ENCODE results near the gene OR51B2.

The OR51B2 gene

GRCh38 chr11:5307256-5308019 is 16.7 kb downstream of the OR51B2 start (continued):
- TF ChIP-seq ZBTB49 (tag by site-specific recombination; IDR thresholded peaks at IDR 0.05; ENCODE audit: low read depth) = no peak
- TF ChIP-seq, protein P1, sequence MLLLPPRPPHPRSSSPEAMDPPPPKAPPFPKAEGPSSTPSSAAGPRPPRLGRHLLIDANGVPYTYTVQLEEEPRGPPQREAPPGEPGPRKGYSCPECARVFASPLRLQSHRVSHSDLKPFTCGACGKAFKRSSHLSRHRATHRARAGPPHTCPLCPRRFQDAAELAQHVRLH (tag by site-specific recombination; IDR thresholded peaks at IDR 0.05) = no peak
- TF ChIP-seq ZNF132 (tag by site-specific recombination; IDR thresholded peaks at IDR 0.05; ENCODE audit: borderline replicate concordance) = no peak
- TF ChIP-seq SP7 (tag by site-specific recombination; IDR thresholded peaks at IDR 0.05) = no peak
- no peak for TF ChIP-seq ZNF140 (tag by site-specific recombination; IDR thresholded peaks at IDR 0.05)
- TF ChIP-seq ZNF707 (tag by site-specific recombination; IDR thresholded peaks at IDR 0.05) = no peak
- TF ChIP-seq ZNF211 (tag by site-specific recombination; IDR thresholded peaks at IDR 0.05; ENCODE audit: low read depth) = no peak
- no peak for TF ChIP-seq ZNF302 (tag by site-specific recombination; IDR thresholded peaks at IDR 0.05; ENCODE audit: low read depth)
- no peak for TF ChIP-seq ZNF214 (tag by site-specific recombination; IDR thresholded peaks at IDR 0.05; ENCODE audit: borderline replicate concordance)

- no peak overlapping the region for H3K27ac ChIP-seq (ENCODE audit: extremely low read depth, low read depth, low read length)
- CTCF ChIA-PET = no interaction called here
- no peaks in the 10 kb centered on the region for H3K36me3 ChIP-seq (ENCODE audit: control insufficient read depth in 2 of 2, insufficient read depth in 1 of 2, low read length in 2 of 2)
- TF ChIP-seq ZFP41 (tag by site-specific recombination; IDR thresholded peaks at IDR 0.05; ENCODE audit: borderline replicate concordance) = no peak
- TF ChIP-seq, protein P2, sequence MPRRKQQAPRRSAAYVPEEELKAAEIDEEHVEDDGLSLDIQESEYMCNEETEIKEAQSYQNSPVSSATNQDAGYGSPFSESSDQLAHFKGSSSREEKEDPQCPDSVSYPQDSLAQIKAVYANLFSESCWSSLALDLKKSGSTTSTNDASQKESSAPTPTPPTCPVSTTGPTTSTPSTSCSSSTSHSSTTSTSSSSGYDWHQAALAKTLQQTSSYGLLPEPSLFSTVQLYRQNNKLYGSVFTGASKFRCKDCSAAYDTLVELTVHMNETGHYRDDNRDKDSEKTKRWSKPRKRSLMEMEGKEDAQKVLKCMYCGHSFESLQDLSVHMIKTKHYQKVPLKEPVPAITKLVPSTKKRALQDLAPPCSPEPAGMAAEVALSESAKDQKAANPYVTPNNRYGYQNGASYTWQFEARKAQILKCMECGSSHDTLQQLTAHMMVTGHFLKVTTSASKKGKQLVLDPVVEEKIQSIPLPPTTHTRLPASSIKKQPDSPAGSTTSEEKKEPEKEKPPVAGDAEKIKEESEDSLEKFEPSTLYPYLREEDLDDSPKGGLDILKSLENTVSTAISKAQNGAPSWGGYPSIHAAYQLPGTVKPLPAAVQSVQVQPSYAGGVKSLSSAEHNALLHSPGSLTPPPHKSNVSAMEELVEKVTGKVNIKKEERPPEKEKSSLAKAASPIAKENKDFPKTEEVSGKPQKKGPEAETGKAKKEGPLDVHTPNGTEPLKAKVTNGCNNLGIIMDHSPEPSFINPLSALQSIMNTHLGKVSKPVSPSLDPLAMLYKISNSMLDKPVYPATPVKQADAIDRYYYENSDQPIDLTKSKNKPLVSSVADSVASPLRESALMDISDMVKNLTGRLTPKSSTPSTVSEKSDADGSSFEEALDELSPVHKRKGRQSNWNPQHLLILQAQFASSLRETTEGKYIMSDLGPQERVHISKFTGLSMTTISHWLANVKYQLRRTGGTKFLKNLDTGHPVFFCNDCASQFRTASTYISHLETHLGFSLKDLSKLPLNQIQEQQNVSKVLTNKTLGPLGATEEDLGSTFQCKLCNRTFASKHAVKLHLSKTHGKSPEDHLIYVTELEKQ (tag by site-specific recombination; IDR thresholded peaks at IDR 0.05; ENCODE audit: borderline replicate concordance) = no peak
- no peak for TF ChIP-seq ZNF157 (tag by site-specific recombination; IDR thresholded peaks at IDR 0.05)
- no peak for TF ChIP-seq ZNF658 (tag by site-specific recombination; IDR thresholded peaks at IDR 0.05)
- TF ChIP-seq ZNF596 (tag by site-specific recombination; IDR thresholded peaks at IDR 0.05) = no peak
- no peak for TF ChIP-seq MYNN (tag by site-specific recombination; IDR thresholded peaks at IDR 0.05; ENCODE audit: borderline replicate concordance)
- TF ChIP-seq, protein P3, sequence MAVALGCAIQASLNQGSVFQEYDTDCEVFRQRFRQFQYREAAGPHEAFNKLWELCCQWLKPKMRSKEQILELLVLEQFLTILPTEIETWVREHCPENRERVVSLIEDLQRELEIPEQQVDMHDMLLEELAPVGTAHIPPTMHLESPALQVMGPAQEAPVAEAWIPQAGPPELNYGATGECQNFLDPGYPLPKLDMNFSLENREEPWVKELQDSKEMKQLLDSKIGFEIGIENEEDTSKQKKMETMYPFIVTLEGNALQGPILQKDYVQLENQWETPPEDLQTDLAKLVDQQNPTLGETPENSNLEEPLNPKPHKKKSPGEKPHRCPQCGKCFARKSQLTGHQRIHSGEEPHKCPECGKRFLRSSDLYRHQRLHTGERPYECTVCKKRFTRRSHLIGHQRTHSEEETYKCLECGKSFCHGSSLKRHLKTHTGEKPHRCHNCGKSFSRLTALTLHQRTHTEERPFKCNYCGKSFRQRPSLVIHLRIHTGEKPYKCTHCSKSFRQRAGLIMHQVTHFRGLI (tag by site-specific recombination; IDR thresholded peaks at IDR 0.05) = no peak
- H3K9me3 ChIP-seq (ENCODE audit: control insufficient read depth, insufficient read depth, low read depth, low read length) = no peaks in the 10 kb centered on the region
- no peak overlapping the region for H3K4me3 ChIP-seq (ENCODE audit: low read depth, low read length)
- POLR2A ChIA-PET = no interaction called here
- no peaks in the 10 kb centered on the region for H3K4me1 ChIP-seq (ENCODE audit: control insufficient read depth, insufficient read depth, low read length)
Observed at GRCh38 chr11:5304046-5304445, 20.1 kb downstream of the OR51B2 start.
